ENCODE results near the gene KCNAB1. TPM values are rescaled to one million over a fixed set of nuclear protein-coding genes. Genes with fewer than 3 reads are reported as not detected.

KCNAB1 gene
- total and polyA plus RNA-seq, 2 of the 8 experiments (the other 6 are each of a cell fraction or from before 2014, with no cell fraction given): 0.51 to 2.3 TPM

DNA sequence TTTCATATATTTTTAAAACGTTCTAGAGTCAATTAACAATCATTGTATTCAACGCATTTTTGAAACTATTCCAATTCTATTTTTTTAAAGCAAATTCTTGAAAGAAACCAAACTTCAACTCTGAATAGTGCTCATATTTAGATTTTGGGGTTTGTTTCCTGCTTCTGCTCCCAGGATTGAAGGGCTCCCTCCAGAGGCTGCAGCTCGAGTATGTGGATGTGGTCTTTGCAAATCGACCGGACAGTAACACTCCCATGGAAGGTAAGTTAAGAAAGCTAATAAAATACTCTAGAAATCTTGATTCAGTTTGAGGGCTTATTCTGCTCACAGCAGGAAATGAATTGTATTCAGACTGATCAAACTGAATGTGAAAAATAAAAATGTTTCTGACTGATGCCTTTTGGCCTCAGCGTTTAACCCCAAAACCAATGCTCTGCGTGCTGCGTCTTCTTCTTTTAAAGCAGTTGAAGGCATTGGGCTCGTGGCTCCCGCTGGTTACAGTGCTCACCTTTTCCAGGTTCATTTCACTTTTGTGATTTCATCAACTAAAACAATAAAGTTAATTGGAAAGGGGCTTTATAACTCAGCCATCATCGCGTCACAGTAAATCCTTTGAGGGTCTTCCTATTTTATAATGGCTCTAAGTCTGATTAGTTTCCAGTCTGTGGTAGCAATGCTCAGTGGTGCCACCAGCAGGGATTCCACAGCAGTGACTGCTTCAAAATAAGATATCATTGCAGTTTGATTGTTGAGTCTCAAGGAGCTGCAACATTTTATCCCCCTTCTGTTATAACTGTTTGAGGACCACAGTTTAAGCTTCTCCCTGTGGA lies 354.4 kb downstream of the KCNAB1 start:
- Histone ChIP-seq H3K4me3 (ENCODE audit: extremely low read depth in 1 of 4, insufficient read depth in 2 of 4, low read depth in 3 of 4, low read length in 4 of 4) (peak overlapping the region in 2 of 4 experiments; percentile 10 to 38; a peak in 2 of 8 replicates), H3K79me1 (ENCODE audit: low read depth, low read length) (no peaks in the 10 kb centered on the region; the same call in 1 of the 2 replicates), H3K27ac (ENCODE audit: low read depth, low read length) (no peak overlapping the region), H3K23ac (ENCODE audit: insufficient read length) (no peak overlapping the region), H2BK15ac (ENCODE audit: low read length) (no peak overlapping the region), H3K4ac (replicated peaks; ENCODE audit: insufficient read length, low read depth, low read length) (no peak overlapping the region), H3K14ac (ENCODE audit: insufficient read length) (no peak overlapping the region), H4K5ac (ENCODE audit: insufficient read length, low read depth, low read length) (no peak overlapping the region), H3K56ac (replicated peaks; ENCODE audit: insufficient read length, low read depth, low read length) (no peak overlapping the region), H2BK12ac (ENCODE audit: low read depth, low read length) (no peak overlapping the region), H4K8ac (ENCODE audit: extremely low read depth, insufficient read depth, low read length) (no peak overlapping the region), H3K4me1 (replicated peaks in 1 of 4; ENCODE audit: control insufficient read depth in 3 of 4, insufficient read depth in 4 of 4, low read length in 3 of 4) (no peaks in the 10 kb centered on the region), H3K27me3 (replicated peaks in 1 of 4; ENCODE audit: control insufficient read depth in 3 of 4, extremely low read depth in 1 of 4, insufficient read depth in 3 of 4, low read length in 3 of 4) (no peaks in the 10 kb centered on the region), H3K18ac (ENCODE audit: extremely low read depth, low read length) (no peak overlapping the region), H2BK120ac (replicated peaks; ENCODE audit: low read depth, low read length) (no peak overlapping the region), H2BK20ac (ENCODE audit: low read length) (no peak overlapping the region), H4K91ac (replicated peaks; ENCODE audit: insufficient read length, low read length) (no peak overlapping the region), H3K9ac (replicated peaks in 1 of 4; ENCODE audit: extremely low read depth in 1 of 4, low read depth in 3 of 4, low read length in 3 of 4) (no peak overlapping the region), H2AFZ (ENCODE audit: low read length) (no peak overlapping the region), H2BK5ac (ENCODE audit: low read depth, low read length) (no peak overlapping the region), H2AK5ac (ENCODE audit: low read depth, low read length) (no peak overlapping the region), H3K36me3 (ENCODE audit: control insufficient read depth in 2 of 4, insufficient read depth in 4 of 4, low read length in 3 of 4) (no peaks in the 10 kb centered on the region), H4K20me1 (replicated peaks in 1 of 2; ENCODE audit: control insufficient read depth in 1 of 2, insufficient read depth in 2 of 2, low read length in 2 of 2) (no peaks in the 10 kb centered on the region), H3K79me2 (ENCODE audit: control insufficient read depth in 1 of 2, insufficient read depth in 2 of 2, low read length in 2 of 2) (no peaks in the 10 kb centered on the region), H3K9me3 (ENCODE audit: insufficient read depth in 2 of 2, low read depth in 1 of 2, low read length in 1 of 2) (no peaks in the 10 kb centered on the region), H3K4me2 (ENCODE audit: insufficient read depth in 1 of 2, low read depth in 2 of 2, low read length in 2 of 2) (peak overlapping the region; percentile 28 to 36; a peak in 2 of 4 replicates), H3K23me2 (ENCODE audit: low read depth, low read length) (no peaks in the 10 kb centered on the region)
- WGBS, 2 experiments (ENCODE audit: extremely low coverage in 1 of 2, insufficient coverage in 1 of 2, insufficient read length in 1 of 2, insufficient replicate concordance in 2 of 2, low coverage in 1 of 2, low lambda C conversion rate in 2 of 2, missing lambda C conversion rate in 1 of 2): 50% methylated on average over 12 of the region's 12 CpGs; no CpG with 5 or more reads in 1 of the 2 experiments
- ChIA-PET POLR2A (ENCODE audit: partially characterized antibody) (interaction anchor here (0.7 kb wide), 1 partner anchor 13 kb away, joined by 3 read pairs; no protein-coding TSS in a partner anchor), CTCF (ENCODE audit: partially characterized antibody) (interaction anchor here (0.6 to 15.1 kb wide), 56 partner anchors 10 to 879 kb away, joined by 3 to 228 read pairs (median 4); no protein-coding TSS in a partner anchor)
- no peak for DNase-seq (ENCODE audit: low read depth in 1 of 2, low spot score in 2 of 2)
- peak; percentile 77 for FAIRE-seq
- peak; percentile 54 to 66 for TF ChIP-seq RAD21 (IDR thresholded peaks at IDR 0.05 in 1 of 2, conservative IDR thresholded peaks at IDR 0.05 in 1 of 2; ENCODE audit: low read depth in 2 of 2, low read length in 2 of 2)
- TF ChIP-seq CHD1 (IDR thresholded peaks at IDR 0.05; ENCODE audit: low read depth, low read length): no peak
- TF ChIP-seq TEAD4 (IDR thresholded peaks at IDR 0.05; ENCODE audit: low read depth, low read length): 0 out of 2 replicates have a peak, but pooled peaks have one; percentile 41
- TF ChIP-seq, protein P1, sequence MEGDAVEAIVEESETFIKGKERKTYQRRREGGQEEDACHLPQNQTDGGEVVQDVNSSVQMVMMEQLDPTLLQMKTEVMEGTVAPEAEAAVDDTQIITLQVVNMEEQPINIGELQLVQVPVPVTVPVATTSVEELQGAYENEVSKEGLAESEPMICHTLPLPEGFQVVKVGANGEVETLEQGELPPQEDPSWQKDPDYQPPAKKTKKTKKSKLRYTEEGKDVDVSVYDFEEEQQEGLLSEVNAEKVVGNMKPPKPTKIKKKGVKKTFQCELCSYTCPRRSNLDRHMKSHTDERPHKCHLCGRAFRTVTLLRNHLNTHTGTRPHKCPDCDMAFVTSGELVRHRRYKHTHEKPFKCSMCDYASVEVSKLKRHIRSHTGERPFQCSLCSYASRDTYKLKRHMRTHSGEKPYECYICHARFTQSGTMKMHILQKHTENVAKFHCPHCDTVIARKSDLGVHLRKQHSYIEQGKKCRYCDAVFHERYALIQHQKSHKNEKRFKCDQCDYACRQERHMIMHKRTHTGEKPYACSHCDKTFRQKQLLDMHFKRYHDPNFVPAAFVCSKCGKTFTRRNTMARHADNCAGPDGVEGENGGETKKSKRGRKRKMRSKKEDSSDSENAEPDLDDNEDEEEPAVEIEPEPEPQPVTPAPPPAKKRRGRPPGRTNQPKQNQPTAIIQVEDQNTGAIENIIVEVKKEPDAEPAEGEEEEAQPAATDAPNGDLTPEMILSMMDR (IDR thresholded peaks at IDR 0.05; ENCODE audit: control extremely low read depth in 1 of 3, insufficient read depth in 1 of 3, low read depth in 1 of 3, low read length in 3 of 3): peak; percentile 46 to 66 (median 66)
- TF ChIP-seq CBX5 (IDR thresholded peaks at IDR 0.05; ENCODE audit: low read depth, low read length): no peak
- TF ChIP-seq, protein P2, sequence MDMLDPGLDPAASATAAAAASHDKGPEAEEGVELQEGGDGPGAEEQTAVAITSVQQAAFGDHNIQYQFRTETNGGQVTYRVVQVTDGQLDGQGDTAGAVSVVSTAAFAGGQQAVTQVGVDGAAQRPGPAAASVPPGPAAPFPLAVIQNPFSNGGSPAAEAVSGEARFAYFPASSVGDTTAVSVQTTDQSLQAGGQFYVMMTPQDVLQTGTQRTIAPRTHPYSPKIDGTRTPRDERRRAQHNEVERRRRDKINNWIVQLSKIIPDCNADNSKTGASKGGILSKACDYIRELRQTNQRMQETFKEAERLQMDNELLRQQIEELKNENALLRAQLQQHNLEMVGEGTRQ (IDR thresholded peaks at IDR 0.05; ENCODE audit: low read length): no peak

Measured in H1 (cell line).